OCI-LY3 (cell line): ENCODE results near the gene PRM1.

Experiments used
- H2AFZ ChIP-seq: fragments of 200-600, 300-600 bp; shearing (Covaris generic); 2 replicates; pipeline ENCODE4 v1.6.0; 2014; ENCODE audit warnings: antibody characterized with exemption, low read depth, low read length
- H3K27ac ChIP-seq: fragments of 200-600, 300-600 bp; sonication (generic); 2 replicates; pipeline ENCODE4 v1.5.1; 2014; ENCODE audit warnings: mild to moderate bottlenecking, low read length, moderate library complexity, mixed read lengths
- H3K27me3 ChIP-seq: fragments of 200-600, 300-600 bp; sonication (generic); 2 replicates; pipeline ENCODE4 v1.6.1; 2014; ENCODE audit warnings: low read depth, low read length, mixed read lengths
- H3K36me3 ChIP-seq: fragments of 200-600, 300-600 bp; sonication (generic); replicated peaks from 2 replicates; pipeline ENCODE3; 2014; ENCODE audit warnings: low read depth, low read length, mixed read lengths
- H3K4me1 ChIP-seq: fragments of 300-600, 200-600 bp; sonication (generic); 2 replicates; pipeline ENCODE4 v1.6.1; 2014; ENCODE audit warnings: low read length, mixed read lengths
- H3K4me2 ChIP-seq: fragments of 200-600, 300-600 bp; sonication (generic); 2 replicates; pipeline ENCODE4 v1.6.1; 2014; ENCODE audit warnings: low read length, mixed read lengths
- H3K4me3 ChIP-seq: fragments of 300-600, 200-600 bp; sonication (generic); 2 replicates; pipeline ENCODE4 v1.5.1; 2014; ENCODE audit warnings: antibody characterized with exemption, mild to moderate bottlenecking, low read length, moderate library complexity
- H3K79me2 ChIP-seq: fragments of 300-600, 200-600 bp; shearing (Covaris generic); 2 replicates; pipeline ENCODE4 v1.6.1; 2014; ENCODE audit warnings: mild to moderate bottlenecking, low read length, mixed read lengths
- H3K9ac ChIP-seq: fragments of 300-600, 200-600 bp; shearing (Covaris generic); 2 replicates; pipeline ENCODE4 v1.6.0; 2014; ENCODE audit warnings: mild to moderate bottlenecking, low read length, moderate library complexity
- H3K9me3 ChIP-seq: fragments of 200-600, 300-600 bp; shearing (Covaris generic); 2 replicates; pipeline ENCODE4 v1.6.1; 2014; ENCODE audit warnings: low read length, mixed read lengths; ENCODE audit not compliant: insufficient read depth
- H4K20me1 ChIP-seq: fragments of 200-600, 300-600 bp; sonication (generic); 2 replicates; pipeline ENCODE4 v1.6.1; 2016; ENCODE audit warnings: low read length, mixed read lengths; ENCODE audit not compliant: insufficient read depth
- EZH2phosphoT487 ChIP-seq: fragments of 200-600 bp; shearing (Covaris generic); IDR thresholded peaks from 2 replicates; pipeline ENCODE4 v1.6.1; 2018; ENCODE audit warnings: antibody characterized with exemption, mixed run types, low read depth
- TF ChIP-seq, protein P1 (sequence below): fragments of 200-600, 300-600 bp; sonication (generic); IDR thresholded peaks from 2 replicates; pipeline ENCODE4 v1.5.1; 2014; ENCODE audit warnings: antibody characterized with exemption, low read length, low read depth

PRM1 gene

DNA sequence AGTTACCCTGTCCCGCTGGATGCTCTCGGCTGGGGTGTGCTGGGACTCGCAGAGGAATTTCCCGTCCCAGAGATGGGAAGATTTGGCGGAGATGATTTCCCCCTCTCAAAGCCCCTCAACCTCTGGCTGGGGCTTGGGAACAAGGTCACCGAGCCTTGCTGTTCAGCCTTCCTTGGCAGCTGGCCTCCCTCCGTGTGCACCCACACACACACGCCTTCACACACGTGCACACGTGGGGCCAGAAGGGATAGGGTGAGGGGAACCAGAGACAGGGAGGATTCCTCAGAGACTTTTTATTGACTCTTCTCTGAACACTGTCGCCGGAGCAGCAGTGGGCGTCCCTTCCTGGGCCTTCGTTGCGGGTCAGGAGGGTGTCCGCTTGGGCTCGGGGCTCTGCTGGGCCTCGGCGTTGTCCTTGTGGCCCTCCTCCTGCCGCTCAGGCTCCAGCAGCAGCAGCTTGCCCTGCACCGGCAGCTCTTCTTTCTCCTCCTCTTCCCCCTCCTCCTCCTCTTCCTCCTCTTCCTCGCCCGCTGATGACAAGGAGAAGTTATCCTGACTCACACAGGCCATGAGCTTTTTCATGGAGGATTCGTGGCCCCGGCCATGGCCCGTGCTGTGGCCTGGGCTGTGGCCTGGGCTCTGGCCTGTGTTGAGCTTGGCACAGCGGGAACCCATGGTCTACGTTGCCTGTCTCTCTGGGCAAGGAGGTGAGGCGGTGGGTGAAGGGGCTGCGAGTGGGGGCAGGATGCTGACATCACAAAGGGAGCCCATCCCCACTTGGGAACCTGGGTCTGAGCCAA is 8.0 kb downstream of the PRM1 start, which contains the start of gene PRM3:
Gene PRM3 (minus strand): TSS at position 709 of the 800 bp plus-strand sequence. CDS start 34 bp downstream, at position 675.
- Histone ChIP-seq H3K27me3 (peaks cover 9% of the 10 kb centered on the region), H3K79me2 (no peaks in the 10 kb centered on the region), H4K20me1 (no peaks in the 10 kb centered on the region), H3K27ac (no peak within 1 kb of the TSS), H3K36me3 (no peaks in the 10 kb centered on the region), H3K9ac (no peak within 1 kb of the TSS), H3K4me1 (no peaks in the 10 kb centered on the region), H3K4me3 (no peak within 1 kb of the TSS), H3K4me2 (no peak within 1 kb of the TSS), H3K9me3 (no peaks in the 10 kb centered on the region), H2AFZ (no peak within 1 kb of the TSS)
- TF ChIP-seq, protein P1, sequence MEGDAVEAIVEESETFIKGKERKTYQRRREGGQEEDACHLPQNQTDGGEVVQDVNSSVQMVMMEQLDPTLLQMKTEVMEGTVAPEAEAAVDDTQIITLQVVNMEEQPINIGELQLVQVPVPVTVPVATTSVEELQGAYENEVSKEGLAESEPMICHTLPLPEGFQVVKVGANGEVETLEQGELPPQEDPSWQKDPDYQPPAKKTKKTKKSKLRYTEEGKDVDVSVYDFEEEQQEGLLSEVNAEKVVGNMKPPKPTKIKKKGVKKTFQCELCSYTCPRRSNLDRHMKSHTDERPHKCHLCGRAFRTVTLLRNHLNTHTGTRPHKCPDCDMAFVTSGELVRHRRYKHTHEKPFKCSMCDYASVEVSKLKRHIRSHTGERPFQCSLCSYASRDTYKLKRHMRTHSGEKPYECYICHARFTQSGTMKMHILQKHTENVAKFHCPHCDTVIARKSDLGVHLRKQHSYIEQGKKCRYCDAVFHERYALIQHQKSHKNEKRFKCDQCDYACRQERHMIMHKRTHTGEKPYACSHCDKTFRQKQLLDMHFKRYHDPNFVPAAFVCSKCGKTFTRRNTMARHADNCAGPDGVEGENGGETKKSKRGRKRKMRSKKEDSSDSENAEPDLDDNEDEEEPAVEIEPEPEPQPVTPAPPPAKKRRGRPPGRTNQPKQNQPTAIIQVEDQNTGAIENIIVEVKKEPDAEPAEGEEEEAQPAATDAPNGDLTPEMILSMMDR = no peak
- TF ChIP-seq EZH2phosphoT487 = no peak

DNA sequence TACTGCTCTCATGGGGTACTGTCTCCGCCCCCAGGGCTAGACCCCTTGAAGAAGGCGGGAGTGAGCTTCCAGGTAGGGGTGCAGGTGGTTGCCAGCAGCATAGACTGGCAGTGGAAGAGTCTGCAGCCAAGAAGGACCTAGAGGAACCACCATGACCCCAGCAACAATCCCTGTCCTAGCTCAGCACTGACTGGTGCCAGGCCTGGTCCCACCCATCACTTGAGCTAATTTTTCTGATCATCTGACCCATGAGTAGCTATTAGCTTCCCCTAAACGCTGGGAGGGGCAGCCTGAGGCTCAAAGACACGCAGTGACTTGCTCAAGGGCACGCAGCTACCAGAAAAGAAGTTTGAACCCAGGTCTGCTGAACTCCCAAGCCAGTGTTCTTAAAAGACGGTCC is 8.6 kb downstream of the PRM1 start:
- Histone ChIP-seq H4K20me1 (no peaks in the 10 kb centered on the region), H3K36me3 (no peaks in the 10 kb centered on the region), H3K9me3 (no peaks in the 10 kb centered on the region), H3K27me3 (peaks cover 5% of the 10 kb centered on the region), H3K4me2 (no peak overlapping the region), H3K79me2 (no peaks in the 10 kb centered on the region), H2AFZ (no peak overlapping the region), H3K9ac (no peak overlapping the region), H3K4me1 (no peaks in the 10 kb centered on the region), H3K27ac (no peak overlapping the region), H3K4me3 (no peak overlapping the region)
- TF ChIP-seq, protein P1 = no peak
- no peak for TF ChIP-seq EZH2phosphoT487

DNA sequence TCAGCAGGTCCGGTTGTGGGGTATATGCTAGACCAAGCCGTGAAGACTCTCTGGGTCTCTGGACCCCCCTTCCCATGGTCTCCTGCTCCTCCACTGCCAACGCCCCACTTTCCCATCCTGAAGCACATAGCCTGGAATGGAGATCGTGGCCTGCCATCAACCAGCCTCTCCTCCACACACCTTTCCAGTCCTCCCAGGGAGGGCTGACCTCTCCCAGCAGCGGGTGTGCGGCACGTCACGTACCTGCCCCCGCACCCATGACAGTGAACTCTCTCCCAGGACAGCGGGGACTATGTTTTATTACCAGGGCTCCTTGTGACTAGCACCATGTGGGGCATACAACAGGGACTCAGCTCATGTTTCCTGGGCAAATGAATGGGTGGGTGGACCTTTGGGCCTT is 9.5 kb downstream of the PRM1 start:
- H3K9ac ChIP-seq = no peak overlapping the region
- no peaks in the 10 kb centered on the region for H4K20me1 ChIP-seq
- peaks cover 6% of the 10 kb centered on the region for H3K27me3 ChIP-seq
- no peak for TF ChIP-seq EZH2phosphoT487
- TF ChIP-seq, protein P1 = no peak
- H3K79me2 ChIP-seq = no peaks in the 10 kb centered on the region
- H3K4me3 ChIP-seq = no peak overlapping the region
- no peaks in the 10 kb centered on the region for H3K4me1 ChIP-seq
- H3K9me3 ChIP-seq = no peaks in the 10 kb centered on the region
- no peak overlapping the region for H3K4me2 ChIP-seq
- H2AFZ ChIP-seq = no peak overlapping the region
- no peak overlapping the region for H3K27ac ChIP-seq
- H3K36me3 ChIP-seq = no peaks in the 10 kb centered on the region

DNA sequence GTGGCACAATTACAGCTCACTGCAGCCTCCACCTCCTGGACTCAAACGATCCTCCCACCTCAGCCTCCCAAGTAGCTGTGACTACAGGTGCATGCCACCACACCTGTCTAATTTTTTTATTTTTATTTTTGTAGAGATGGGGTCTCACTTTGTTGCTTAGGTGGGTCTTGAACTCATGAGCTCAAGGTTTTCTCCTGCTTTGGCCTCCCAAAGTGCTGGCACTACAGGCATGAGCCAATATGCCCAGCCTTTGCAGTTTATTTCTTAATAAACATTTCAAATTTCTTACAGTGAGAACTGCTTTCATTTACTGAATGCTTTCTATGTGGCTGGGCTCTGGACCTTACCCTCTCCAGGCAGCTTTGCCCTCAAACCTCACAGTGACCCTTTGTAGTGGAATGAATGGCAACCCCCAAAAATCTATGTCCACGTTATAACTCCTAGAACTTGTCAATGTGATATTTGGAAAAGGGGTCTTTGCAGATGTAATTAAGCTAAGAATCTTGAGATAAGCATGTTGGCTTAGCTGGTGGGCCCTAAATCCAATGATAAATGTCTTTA is 10.4 kb downstream of the PRM1 start:
- Histone ChIP-seq H3K27me3 (peaks cover 6% of the 10 kb centered on the region), H3K36me3 (no peaks in the 10 kb centered on the region), H4K20me1 (no peaks in the 10 kb centered on the region), H3K4me2 (no peak overlapping the region), H3K4me1 (no peaks in the 10 kb centered on the region), H3K4me3 (no peak overlapping the region), H2AFZ (no peak overlapping the region), H3K27ac (no peak overlapping the region), H3K9me3 (no peaks in the 10 kb centered on the region), H3K9ac (no peak overlapping the region), H3K79me2 (no peaks in the 10 kb centered on the region)
- no peak for TF ChIP-seq EZH2phosphoT487
- TF ChIP-seq, protein P1 = no peak
